ACHN (cell line): ENCODE measurements around the gene FOXQ1.

Experiments
- DNase-seq: peaks from one replicate; pipeline ENCODE4 v3.0.0-alpha.2; 2015
- in situ Hi-C: cut with HindIII; loops from 2 replicates; pipeline ENCODE4 v1.10.0; 2017; ENCODE audit warnings: low sequenced_read_pairs, low pct_ligation_motif_present, low pct_unique_long_range_greater_than_20kb

FOXQ1 gene

DNA sequence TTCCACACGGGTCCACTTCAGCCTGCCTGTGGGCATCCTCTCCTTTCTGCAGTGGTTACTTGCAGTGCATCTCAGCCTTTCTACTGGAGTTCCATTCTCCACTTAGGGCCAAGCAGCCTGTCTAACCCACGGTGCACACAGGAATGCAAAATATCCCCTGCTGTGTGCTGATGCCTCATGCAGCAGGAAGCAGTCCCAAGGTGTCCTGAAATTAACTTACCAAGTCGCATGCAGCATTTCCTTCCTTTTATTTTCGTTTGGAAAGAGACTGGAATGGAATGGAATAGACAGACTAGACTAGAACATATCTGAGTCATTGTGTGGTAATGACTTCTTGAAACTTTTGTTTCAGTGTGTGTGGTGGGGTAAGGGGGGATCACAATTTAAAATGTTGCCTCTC lies 25.9 kb upstream of the FOXQ1 start:
- in situ Hi-C loops, result no loop called here
- DNase-seq, result peak; percentile 52

DNA sequence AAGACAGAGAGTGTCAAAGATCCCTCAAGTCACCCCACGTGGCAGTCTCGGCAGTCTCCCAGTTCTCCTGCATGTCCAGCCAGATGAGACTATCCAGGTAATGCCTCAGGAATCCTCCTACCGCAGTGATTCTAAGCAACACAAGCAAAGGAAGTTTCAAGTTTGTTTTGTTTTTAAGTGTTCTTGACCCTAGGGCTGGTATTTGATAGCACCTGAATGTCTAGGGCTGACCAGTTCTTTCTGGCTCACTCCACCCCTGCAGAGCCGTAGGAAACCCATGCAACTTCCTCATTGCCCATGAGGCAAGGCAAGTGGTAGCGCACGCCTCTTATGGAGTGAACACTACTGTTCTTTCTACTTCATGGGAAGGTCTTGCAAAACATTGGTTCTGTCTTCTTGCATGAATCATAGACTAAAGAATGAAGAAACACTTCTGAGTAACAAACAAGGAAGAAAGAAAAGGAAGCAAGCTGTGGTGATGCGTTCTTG lies 24.8 kb upstream of the FOXQ1 start:
- DNase-seq, result no peak
- in situ Hi-C loops, result no loop called here

DNA sequence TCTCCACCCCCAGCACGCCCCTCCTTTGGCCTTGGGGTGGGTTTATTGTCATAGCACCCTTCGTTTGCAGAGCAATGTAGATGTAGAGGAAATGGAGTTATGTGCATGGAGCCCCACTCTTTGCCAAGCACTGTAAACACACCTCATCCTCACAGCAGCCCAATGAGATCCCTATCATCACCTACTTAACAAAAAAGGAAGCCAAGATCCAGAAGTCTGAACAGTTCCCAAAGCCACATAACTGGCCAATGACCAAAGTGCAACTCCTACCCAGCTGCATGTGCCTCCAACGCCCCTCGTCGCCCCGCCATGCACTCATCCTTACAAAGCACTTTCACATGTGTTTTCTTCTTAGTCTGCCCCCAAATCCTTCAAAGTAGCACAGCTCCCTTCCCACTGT lies 21.8 kb upstream of the FOXQ1 start:
- in situ Hi-C loops, result no loop called here
- DNase-seq, result no peak

DNA sequence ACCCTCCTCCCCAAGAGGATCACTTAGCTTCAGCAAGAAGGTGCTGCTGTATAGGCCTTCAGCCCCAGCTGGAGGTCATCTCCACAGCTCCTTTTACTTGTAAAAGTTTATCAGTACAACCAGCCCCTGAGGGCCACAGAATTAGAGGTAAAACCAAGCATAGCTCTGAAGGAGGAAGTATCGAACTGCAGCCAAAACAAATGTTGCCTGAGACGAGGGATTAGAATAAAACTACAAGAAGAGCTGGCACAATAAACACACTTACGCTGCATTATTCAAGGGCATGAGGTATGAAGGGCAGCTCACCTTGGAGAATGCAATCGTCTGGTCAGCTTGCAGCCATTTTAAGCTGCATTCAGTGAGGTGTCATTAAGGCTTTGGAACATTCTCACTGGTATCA lies 21.1 kb upstream of the FOXQ1 start:
- in situ Hi-C loops, result no loop called here
- DNase-seq, result no peak

DNA sequence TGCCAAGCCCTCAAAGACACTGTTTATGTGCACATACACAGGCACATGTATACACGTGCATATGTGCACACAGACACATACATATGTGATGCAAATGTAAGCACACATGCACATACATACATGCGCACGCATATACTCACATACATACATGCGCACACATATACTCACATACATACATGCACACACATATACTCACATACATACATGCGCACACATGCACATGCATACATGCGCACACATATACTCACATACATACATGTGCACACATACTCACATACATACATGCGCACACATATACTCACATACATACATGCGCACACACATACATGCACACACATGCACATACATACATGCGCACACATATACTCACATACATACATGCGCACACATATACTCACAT lies 20.5 kb upstream of the FOXQ1 start:
- DNase-seq, result no peak
- in situ Hi-C loops, result no loop called here

DNA sequence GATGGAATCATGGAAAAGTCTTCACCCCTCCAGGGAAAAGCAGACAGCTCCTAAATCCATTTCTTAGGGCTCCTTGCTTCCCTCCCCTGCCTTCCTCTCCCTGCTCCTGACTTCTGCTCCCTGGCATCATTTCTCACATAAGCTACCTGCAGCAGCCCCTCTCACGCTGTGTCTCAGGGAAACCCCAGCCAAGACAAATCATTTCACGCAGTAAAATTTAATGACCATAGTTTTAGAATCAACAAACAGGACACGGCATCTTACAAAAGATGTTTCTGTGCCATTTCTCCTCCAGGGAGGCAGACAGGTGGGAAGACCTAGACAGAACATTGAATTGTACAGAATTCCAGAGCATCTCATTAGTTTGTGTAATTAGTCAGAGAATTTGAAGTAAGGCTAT lies 16.5 kb upstream of the FOXQ1 start:
- in situ Hi-C loops, result no loop called here
- DNase-seq, result no peak

DNA sequence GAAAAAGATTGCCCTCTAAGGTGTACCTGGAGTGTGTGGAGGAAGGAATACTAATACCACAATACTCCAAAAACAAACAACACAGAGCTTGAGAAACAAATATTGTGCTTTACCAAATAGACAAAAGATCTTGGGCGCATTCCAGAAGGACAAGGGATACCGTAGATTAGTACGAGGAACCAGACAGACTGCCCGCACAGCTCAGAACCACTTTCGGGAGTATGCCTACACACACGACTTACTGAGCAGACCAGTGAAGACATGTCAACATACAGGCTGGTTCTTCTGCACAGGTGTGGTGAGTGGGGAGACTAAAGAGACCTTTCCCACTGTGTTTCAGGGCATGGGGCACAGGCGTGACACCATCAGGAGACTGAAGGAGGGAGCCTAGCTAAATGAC lies 15.8 kb upstream of the FOXQ1 start:
- no peak for DNase-seq
- in situ Hi-C loops, result no loop called here

DNA sequence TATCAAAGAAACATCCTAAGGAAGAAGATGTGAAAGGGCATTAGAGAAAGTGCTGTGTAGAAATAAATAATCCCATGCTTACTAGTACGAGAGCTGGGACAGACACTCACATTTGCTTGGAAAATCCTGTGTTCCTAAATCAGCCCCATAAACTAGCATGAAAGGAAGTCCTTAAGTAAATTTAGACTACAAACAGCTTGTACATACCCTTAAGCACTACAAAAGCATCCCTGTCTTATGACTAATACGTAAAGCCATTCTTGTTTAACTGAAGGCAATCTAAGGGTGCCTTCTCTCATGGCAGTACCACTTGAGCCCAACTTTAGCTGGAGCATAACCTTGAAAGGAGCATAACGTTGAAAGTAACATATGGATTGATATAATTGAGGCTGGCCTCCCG lies 15.4 kb upstream of the FOXQ1 start:
- in situ Hi-C loops, result no loop called here

DNA sequence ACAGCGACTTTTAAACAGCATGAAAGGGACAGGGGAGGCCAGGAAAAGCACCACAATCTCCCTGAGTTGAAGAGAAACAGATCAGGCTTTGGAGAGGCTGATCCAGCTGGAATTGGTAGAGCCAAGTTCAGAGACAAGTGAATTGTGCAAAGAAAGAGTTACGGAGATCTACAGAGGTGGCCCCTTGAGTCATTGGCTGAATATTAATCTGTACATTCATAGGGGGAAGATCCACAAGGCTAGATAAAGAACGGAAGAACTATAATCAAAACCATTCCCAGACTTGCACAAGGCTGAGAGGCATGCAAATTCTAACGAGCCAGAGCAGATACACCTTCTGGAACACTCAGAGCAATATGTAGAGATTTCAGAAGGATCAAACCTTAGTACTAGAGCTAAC lies 14.2 kb upstream of the FOXQ1 start:
- peak; percentile 37 for DNase-seq
- in situ Hi-C loops, result no loop called here

More for the DNA sequence above, 15.4 kb upstream of the FOXQ1 start:
- DNase-seq, result no peak

DNA sequence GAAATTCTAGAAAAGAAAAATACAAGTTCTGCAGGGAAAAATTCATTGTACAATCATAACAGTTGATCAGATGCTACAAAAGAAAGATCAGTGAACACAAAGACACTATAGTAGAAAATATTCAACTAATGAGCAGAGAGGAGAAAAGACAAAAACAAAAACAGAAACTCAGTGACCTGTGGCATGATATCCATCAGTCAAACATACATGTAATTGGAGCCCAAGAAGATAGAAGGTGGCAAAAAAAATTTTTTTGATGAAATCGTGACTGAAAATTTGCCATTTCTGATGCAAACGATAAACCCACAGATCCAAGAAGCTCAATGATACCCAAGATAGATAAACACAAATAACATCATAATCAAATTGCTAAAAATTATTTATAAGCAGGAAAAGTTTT lies 13.1 kb upstream of the FOXQ1 start:
- in situ Hi-C loops, result no loop called here
- no peak for DNase-seq

DNA sequence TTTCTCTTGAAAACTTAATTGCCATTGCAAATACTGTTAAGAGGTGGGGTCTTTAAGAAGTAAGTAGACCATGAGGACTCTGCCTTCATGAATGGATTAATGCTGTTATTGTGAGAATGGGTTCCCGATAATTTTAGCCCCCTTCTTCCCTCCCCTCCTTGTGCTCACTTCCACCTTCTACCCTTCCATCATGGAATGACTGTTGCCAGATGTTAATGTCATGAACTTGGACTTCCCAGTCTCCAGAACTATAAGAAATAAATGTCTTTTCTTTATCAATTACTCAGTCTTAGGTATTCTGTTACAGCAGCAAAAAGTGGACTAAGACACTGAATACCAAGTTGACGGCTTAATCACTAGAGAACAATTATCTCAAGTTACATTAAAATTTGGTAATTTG lies 5.8 kb upstream of the FOXQ1 start:
- no peak for DNase-seq
- in situ Hi-C loops, result no loop called here

DNA sequence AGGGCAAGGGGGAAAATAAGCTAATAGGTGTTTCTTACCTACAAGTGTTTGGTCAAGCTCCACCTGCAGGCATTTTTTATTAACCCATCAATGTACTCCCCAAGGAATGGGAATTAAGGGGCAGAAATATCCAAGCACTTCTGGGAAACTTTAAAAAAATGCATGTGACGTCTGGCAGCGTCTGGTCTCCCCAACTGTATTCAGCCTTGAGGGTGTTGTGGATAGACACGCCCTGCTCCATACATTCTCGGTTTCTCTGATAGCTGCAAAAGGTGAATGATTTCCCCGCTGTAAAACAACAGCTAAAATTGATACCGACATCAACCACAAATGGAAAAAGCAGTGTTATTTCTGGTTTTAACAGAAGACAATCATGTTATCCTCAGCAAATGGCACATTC lies 2.5 kb upstream of the FOXQ1 start:
- in situ Hi-C loops, result no loop called here
- DNase-seq, result no peak

DNA sequence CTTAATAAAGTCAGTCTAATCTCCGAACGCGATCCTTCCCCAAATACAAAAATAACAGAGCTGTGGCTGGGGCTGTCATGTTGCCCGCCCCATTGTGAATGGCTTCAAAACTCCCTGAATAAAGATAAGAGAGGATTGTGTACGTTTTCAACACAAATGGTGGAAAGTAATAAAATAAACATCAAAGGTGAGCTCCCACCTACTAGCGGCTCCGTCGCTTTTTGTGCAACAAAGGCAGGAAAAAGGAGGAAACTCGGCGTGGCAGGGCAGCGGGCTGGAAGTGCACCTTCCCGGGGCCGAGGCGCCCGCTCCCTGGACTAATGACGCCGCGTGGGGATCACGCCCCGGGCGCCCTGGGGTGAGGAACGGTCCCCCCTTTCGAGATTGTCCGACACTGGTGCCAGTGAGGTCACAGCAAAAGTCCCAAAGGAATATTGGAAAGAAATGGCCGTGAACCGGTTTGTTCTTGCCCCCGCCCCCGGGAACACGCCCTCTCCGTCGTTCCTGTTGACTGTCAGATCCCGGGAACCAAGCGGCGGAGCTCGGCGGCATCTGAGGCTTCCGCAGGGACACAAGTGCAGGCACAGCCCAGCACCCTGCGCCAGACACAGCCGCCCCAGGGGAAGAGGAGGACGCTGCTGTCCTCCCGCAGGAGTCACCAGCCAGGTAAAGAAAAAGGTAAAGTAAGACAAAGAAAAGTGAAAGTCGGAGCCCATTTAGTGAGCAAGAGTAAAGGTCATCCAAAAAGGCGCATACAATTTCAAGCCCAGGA lies 1.1 kb upstream of the FOXQ1 start:
- DNase-seq, result no peak
- in situ Hi-C loops, result no loop called here

DNA sequence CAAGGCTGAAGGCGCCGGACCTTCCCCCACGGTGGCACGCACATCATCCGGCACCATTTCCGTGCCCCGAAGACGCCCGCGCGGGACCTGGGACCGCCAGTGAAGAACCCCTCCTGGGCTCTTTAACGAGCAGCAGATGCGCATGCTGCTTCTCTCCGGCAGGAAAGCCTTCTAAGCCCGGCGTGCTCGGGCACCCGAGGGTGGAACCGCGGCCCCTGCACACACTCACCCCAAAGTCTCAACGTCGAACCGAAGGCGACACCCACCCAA lies 240 bp downstream of the FOXQ1 start:
- no peak for DNase-seq
- in situ Hi-C loops, result no loop called here

DNA sequence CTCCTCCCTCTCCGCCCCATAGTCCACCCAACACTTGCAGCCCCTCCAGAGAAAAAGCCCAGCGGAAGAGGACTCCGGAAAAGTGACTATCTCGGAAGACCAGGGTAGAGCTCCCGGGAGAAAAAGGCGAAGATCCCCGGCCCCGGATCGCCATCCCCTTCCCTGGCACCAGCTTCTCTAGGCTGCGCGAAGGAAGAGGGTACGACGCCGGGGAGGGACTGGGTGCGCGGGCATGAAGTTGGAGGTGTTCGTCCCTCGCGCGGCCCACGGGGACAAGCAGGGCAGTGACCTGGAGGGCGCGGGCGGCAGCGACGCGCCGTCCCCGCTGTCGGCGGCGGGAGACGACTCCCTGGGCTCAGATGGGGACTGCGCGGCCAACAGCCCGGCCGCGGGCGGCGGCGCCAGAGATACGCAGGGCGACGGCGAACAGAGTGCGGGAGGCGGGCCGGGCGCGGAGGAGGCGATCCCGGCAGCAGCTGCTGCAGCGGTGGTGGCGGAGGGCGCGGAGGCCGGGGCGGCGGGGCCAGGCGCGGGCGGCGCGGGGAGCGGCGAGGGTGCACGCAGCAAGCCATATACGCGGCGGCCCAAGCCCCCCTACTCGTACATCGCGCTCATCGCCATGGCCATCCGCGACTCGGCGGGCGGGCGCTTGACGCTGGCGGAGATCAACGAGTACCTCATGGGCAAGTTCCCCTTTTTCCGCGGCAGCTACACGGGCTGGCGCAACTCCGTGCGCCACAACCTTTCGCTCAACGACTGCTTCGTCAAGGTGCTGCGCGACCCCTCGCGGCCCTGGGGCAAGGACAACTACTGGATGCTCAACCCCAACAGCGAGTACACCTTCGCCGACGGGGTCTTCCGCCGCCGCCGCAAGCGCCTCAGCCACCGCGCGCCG lies 822 bp downstream of the FOXQ1 start:
- in situ Hi-C loops, result no loop called here
- DNase-seq, result no peak

DNA sequence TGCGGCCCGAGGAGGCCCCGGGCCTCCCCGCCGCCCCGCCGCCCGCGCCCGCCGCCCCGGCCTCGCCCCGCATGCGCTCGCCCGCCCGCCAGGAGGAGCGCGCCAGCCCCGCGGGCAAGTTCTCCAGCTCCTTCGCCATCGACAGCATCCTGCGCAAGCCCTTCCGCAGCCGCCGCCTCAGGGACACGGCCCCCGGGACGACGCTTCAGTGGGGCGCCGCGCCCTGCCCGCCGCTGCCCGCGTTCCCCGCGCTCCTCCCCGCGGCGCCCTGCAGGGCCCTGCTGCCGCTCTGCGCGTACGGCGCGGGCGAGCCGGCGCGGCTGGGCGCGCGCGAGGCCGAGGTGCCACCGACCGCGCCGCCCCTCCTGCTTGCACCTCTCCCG lies 1.5 kb downstream of the FOXQ1 start:
- in situ Hi-C loops, result no loop called here
- no peak for DNase-seq

DNA sequence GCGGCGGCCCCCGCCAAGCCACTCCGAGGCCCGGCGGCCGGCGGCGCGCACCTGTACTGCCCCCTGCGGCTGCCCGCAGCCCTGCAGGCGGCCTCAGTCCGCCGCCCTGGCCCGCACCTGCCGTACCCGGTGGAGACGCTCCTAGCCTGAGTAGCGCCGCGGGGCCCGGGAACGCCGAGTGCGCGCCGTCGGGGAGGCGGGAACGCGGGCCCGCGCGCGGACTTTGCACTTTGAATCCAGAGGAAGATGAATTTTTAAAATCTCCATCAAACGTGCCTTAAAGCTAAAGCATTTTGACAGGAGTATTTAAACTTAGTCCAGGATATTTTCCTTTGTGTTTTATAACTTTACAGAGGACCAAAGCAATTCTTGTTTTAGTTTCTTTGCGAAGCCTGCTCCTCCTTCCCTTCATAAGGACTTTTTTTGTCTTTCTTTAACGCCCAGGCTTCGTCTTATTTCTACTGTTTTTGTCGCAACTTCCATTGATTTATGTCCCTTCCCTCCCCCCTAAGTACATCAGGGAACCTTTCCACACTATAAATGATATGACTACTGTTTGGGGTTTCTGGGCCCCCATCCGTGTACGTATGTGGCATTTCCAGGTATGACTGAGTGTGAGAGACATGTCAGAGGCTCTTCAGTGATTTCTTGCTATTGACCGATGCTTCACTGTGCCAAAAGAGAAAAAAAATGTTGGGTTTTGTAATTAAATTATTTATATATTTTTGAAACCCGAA lies 2.0 kb downstream of the FOXQ1 start:
- peak; percentile 40 for DNase-seq
- in situ Hi-C loops, result no loop called here

DNA sequence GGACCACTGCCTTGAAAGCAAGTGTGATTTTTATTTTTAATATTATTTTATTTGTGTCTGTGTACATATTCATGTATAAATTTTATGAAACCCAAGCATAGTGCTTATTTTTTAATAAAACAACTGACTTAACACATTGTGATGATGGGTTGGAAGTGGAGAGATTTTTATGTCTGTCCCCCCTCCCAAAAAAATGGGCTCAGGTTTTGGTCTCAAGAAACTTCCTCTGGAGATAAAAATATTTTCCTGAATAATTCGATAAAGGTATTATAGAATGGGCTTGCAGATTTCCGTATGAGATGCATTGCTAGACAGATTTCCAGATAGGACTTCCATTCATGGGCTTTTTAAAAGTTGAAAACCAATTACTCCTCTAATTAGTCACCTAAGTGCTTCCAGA lies 2.7 kb downstream of the FOXQ1 start:
- no peak for DNase-seq
- in situ Hi-C loops, result no loop called here

DNA sequence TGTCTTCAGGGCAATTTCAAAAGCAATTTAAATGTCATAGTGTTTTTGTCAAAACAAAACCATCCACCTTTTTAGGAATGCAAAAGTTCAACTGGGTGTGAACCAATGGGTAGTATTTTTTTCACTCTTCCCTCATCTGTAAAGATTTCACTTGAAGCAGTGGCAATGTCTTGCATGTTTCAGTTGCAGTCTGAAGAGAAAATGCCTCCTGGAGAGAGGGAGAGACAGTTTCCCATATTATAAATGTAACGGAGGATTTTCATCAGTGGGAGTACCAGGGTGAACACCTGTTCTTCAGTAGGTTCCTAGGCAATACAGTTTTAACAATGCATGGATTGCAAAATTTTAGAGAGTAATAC lies 3.3 kb downstream of the FOXQ1 start:
- in situ Hi-C loops, result no loop called here

More for the DNA sequence above, 3.3 kb downstream of the FOXQ1 start:
- no peak for DNase-seq
